Measurements from ENCODE around the gene MED13L. TPM values are rescaled to one million over a fixed set of nuclear protein-coding genes. Genes with fewer than 3 reads are reported as not detected.

MED13L gene
- total RNA-seq, 5 donors from 2014 or later (not counting 1 experiment from before 2014, with no cell fraction given), result 126 to 216 (median 133) TPM

- H3K4me1 ChIP-seq (ENCODE audit: control insufficient read depth in 1 of 2, extremely low read depth in 1 of 2, insufficient read depth in 2 of 2, low read length in 2 of 2), result peaks cover 0 to 39% of the 10 kb centered on the region in 2 experiments
- H3K9me3 ChIP-seq, result no peaks in the 10 kb centered on the region
- ChIA-PET CTCF (interaction anchor here in 1 of 2 donors (0.6 kb wide), 1 partner anchor 147 kb away, joined by 5 read pairs; no protein-coding TSS in a partner anchor), POLR2A (no interaction called here)
- H3K9me3 Mint-ChIP-seq, result no peaks in the 10 kb centered on the region
- peak overlapping the region in 1 of 3 donors; percentile 20 for H3K4me3 Mint-ChIP-seq
- no peaks in the 10 kb centered on the region for H3K27me3 Mint-ChIP-seq
- H3K36me3 Mint-ChIP-seq, result peaks cover 8% of the 10 kb centered on the region
- peaks cover 70 to 80% (median 73%) of the 10 kb centered on the region in 3 donors for H3K4me1 Mint-ChIP-seq
- H3K27me3 ChIP-seq (replicated peaks in 1 of 2; ENCODE audit: control insufficient read depth in 2 of 2, extremely low read depth in 1 of 2, insufficient read depth in 2 of 2, low read length in 1 of 2), result no peaks in the 10 kb centered on the region
- no peak overlapping the region for H3K27ac ChIP-seq (ENCODE audit: low read length)
- 100% methylated on average over 2 of the region's 2 CpGs for WGBS (ENCODE audit: insufficient coverage)
- no peak overlapping the region for H3K4me3 ChIP-seq (ENCODE audit: control insufficient read depth in 1 of 2, extremely low read depth in 1 of 2, low read length in 1 of 2)
- no peaks in the 10 kb centered on the region for H3K36me3 ChIP-seq (ENCODE audit: control insufficient read depth in 2 of 2, extremely low read depth in 1 of 2, insufficient read depth in 1 of 2, low read length in 1 of 2)
- H3K27ac Mint-ChIP-seq, result no peak overlapping the region
- DNase-seq (no peak), ATAC-seq (replicated peaks in 1 of 4) (no peak)
Measured at GRCh38 chr12:116209503-116209902, 68.0 kb downstream of the MED13L start.

- no peaks in the 10 kb centered on the region for H3K9me3 ChIP-seq
- peaks cover 0 to 34% of the 10 kb centered on the region in 2 experiments for H3K4me1 ChIP-seq (ENCODE audit: control insufficient read depth in 1 of 2, extremely low read depth in 1 of 2, insufficient read depth in 2 of 2, low read length in 2 of 2)
- no peaks in the 10 kb centered on the region for H3K27me3 Mint-ChIP-seq
- peaks cover 19% of the 10 kb centered on the region for H3K36me3 Mint-ChIP-seq
- H3K27me3 ChIP-seq (replicated peaks in 1 of 2; ENCODE audit: control insufficient read depth in 2 of 2, extremely low read depth in 1 of 2, insufficient read depth in 2 of 2, low read length in 1 of 2), result no peaks in the 10 kb centered on the region
- no CpG with 5 or more reads among the region's 3 CpGs for WGBS (ENCODE audit: insufficient coverage)
- ATAC-seq (replicated peaks in 1 of 4), result no peak
- no peaks in the 10 kb centered on the region for H3K9me3 Mint-ChIP-seq
- H3K27ac Mint-ChIP-seq, result no peak overlapping the region
- no peak for DNase-seq
- ChIA-PET CTCF (no interaction called here), POLR2A (no interaction called here)
- H3K36me3 ChIP-seq (ENCODE audit: control insufficient read depth in 2 of 2, extremely low read depth in 1 of 2, insufficient read depth in 1 of 2, low read length in 1 of 2), result no peaks in the 10 kb centered on the region
- H3K4me1 Mint-ChIP-seq, result peaks cover 64 to 84% (median 74%) of the 10 kb centered on the region in 3 donors
- no peak overlapping the region for H3K27ac ChIP-seq (ENCODE audit: low read length)
- H3K4me3 ChIP-seq (ENCODE audit: control insufficient read depth in 1 of 2, extremely low read depth in 1 of 2, low read length in 1 of 2), result no peak overlapping the region
- no peak overlapping the region for H3K4me3 Mint-ChIP-seq
Measured at GRCh38 chr12:116207274-116207673, 70.2 kb downstream of the MED13L start.

- CTCF ChIA-PET, result no interaction called here
- WGBS (ENCODE audit: insufficient coverage), result no CpG with 5 or more reads among the region's 3 CpGs
- Histone ChIP-seq H3K4me1 (ENCODE audit: control insufficient read depth in 1 of 2, extremely low read depth in 1 of 2, insufficient read depth in 2 of 2, low read length in 2 of 2) (peaks cover 0 to 34% of the 10 kb centered on the region in 2 experiments), H3K4me3 (ENCODE audit: control insufficient read depth in 1 of 2, extremely low read depth in 1 of 2, low read length in 1 of 2) (no peak overlapping the region), H3K9me3 (no peaks in the 10 kb centered on the region), H3K27me3 (replicated peaks in 1 of 2; ENCODE audit: control insufficient read depth in 2 of 2, extremely low read depth in 1 of 2, insufficient read depth in 2 of 2, low read length in 1 of 2) (no peaks in the 10 kb centered on the region), H3K27ac (ENCODE audit: low read length) (no peak overlapping the region), H3K36me3 (ENCODE audit: control insufficient read depth in 2 of 2, extremely low read depth in 1 of 2, insufficient read depth in 1 of 2, low read length in 1 of 2) (no peaks in the 10 kb centered on the region)
- Mint-ChIP-seq H3K36me3 (peaks cover 19% of the 10 kb centered on the region), H3K9me3 (no peaks in the 10 kb centered on the region), H3K4me1 (peaks cover 67 to 84% (median 77%) of the 10 kb centered on the region in 3 donors), H3K27me3 (no peaks in the 10 kb centered on the region), H3K4me3 (no peak overlapping the region), H3K27ac (no peak overlapping the region)
- ATAC-seq (replicated peaks in 1 of 4), result no peak
- no peak for DNase-seq
- POLR2A ChIA-PET, result no interaction called here
Measured at GRCh38 chr12:116206828-116207227, 70.7 kb downstream of the MED13L start.

- no CpG with 5 or more reads among the region's 3 CpGs for WGBS (ENCODE audit: insufficient coverage)
- no peak overlapping the region for H3K4me3 ChIP-seq (ENCODE audit: control insufficient read depth in 1 of 2, extremely low read depth in 1 of 2, low read length in 1 of 2)
- peaks cover 66 to 86% (median 77%) of the 10 kb centered on the region in 3 donors for H3K4me1 Mint-ChIP-seq
- no peak overlapping the region for H3K4me3 Mint-ChIP-seq
- ChIA-PET CTCF (no interaction called here), POLR2A (interaction anchor here in 1 of 2 donors (0.7 kb wide), 1 partner anchor 118 kb away, joined by 3 read pairs; no protein-coding TSS in a partner anchor)
- ATAC-seq (replicated peaks in 1 of 4) (no peak), DNase-seq (no peak)
- peaks cover 0 to 23% of the 10 kb centered on the region in 2 experiments for H3K4me1 ChIP-seq (ENCODE audit: control insufficient read depth in 1 of 2, extremely low read depth in 1 of 2, insufficient read depth in 2 of 2, low read length in 2 of 2)
- H3K27ac Mint-ChIP-seq, result no peak overlapping the region
- no peaks in the 10 kb centered on the region for H3K9me3 ChIP-seq
- no peak overlapping the region for H3K27ac ChIP-seq (ENCODE audit: low read length)
- H3K9me3 Mint-ChIP-seq, result no peaks in the 10 kb centered on the region
- no peaks in the 10 kb centered on the region for H3K27me3 Mint-ChIP-seq
- peaks cover 22% of the 10 kb centered on the region for H3K36me3 Mint-ChIP-seq
- H3K27me3 ChIP-seq (replicated peaks in 1 of 2; ENCODE audit: control insufficient read depth in 2 of 2, extremely low read depth in 1 of 2, insufficient read depth in 2 of 2, low read length in 1 of 2), result no peaks in the 10 kb centered on the region
- no peaks in the 10 kb centered on the region for H3K36me3 ChIP-seq (ENCODE audit: control insufficient read depth in 2 of 2, extremely low read depth in 1 of 2, insufficient read depth in 1 of 2, low read length in 1 of 2)
Measured at GRCh38 chr12:116204785-116205184, 72.7 kb downstream of the MED13L start.

GRCh38 chr12:116204169-116204568 lies 73.3 kb downstream of the MED13L start:
- ATAC-seq (replicated peaks in 1 of 4), result no peak
- H3K36me3 Mint-ChIP-seq, result peaks cover 22% of the 10 kb centered on the region
- peaks cover 64 to 86% (median 77%) of the 10 kb centered on the region in 3 donors for H3K4me1 Mint-ChIP-seq
- peaks cover 0 to 17% of the 10 kb centered on the region in 2 experiments for H3K4me1 ChIP-seq (ENCODE audit: control insufficient read depth in 1 of 2, extremely low read depth in 1 of 2, insufficient read depth in 2 of 2, low read length in 2 of 2)
- ChIA-PET POLR2A (no interaction called here), CTCF (no interaction called here)
- H3K27me3 Mint-ChIP-seq, result no peaks in the 10 kb centered on the region
- no peak overlapping the region for H3K4me3 Mint-ChIP-seq
- no peaks in the 10 kb centered on the region for H3K9me3 ChIP-seq
- H3K27ac ChIP-seq (ENCODE audit: low read length), result no peak overlapping the region
- H3K27me3 ChIP-seq (replicated peaks in 1 of 2; ENCODE audit: control insufficient read depth in 2 of 2, extremely low read depth in 1 of 2, insufficient read depth in 2 of 2, low read length in 1 of 2), result no peaks in the 10 kb centered on the region
- H3K27ac Mint-ChIP-seq, result no peak overlapping the region
- H3K9me3 Mint-ChIP-seq, result no peaks in the 10 kb centered on the region
- 90% methylated on average over 2 of the region's 4 CpGs for WGBS (ENCODE audit: insufficient coverage)
- no peaks in the 10 kb centered on the region for H3K36me3 ChIP-seq (ENCODE audit: control insufficient read depth in 2 of 2, extremely low read depth in 1 of 2, insufficient read depth in 1 of 2, low read length in 1 of 2)
- DNase-seq, result no peak
- H3K4me3 ChIP-seq (ENCODE audit: control insufficient read depth in 1 of 2, extremely low read depth in 1 of 2, low read length in 1 of 2), result no peak overlapping the region

- DNase-seq (no peak), ATAC-seq (replicated peaks in 1 of 4) (no peak)
- CTCF ChIA-PET, result no interaction called here
- peaks cover 0 to 25% of the 10 kb centered on the region in 2 experiments for H3K4me1 ChIP-seq (ENCODE audit: control insufficient read depth in 1 of 2, extremely low read depth in 1 of 2, insufficient read depth in 2 of 2, low read length in 2 of 2)
- H3K27me3 Mint-ChIP-seq, result no peaks in the 10 kb centered on the region
- H3K4me3 ChIP-seq (ENCODE audit: control insufficient read depth in 1 of 2, extremely low read depth in 1 of 2, low read length in 1 of 2), result no peak overlapping the region
- POLR2A ChIA-PET, result no interaction called here
- H3K9me3 ChIP-seq, result no peaks in the 10 kb centered on the region
- no peak overlapping the region for H3K27ac ChIP-seq (ENCODE audit: low read length)
- WGBS (ENCODE audit: insufficient coverage), result no CpG with 5 or more reads among the region's 4 CpGs
- no peaks in the 10 kb centered on the region for H3K36me3 ChIP-seq (ENCODE audit: control insufficient read depth in 2 of 2, extremely low read depth in 1 of 2, insufficient read depth in 1 of 2, low read length in 1 of 2)
- H3K27ac Mint-ChIP-seq, result no peak overlapping the region
- no peaks in the 10 kb centered on the region for H3K27me3 ChIP-seq (replicated peaks in 1 of 2; ENCODE audit: control insufficient read depth in 2 of 2, extremely low read depth in 1 of 2, insufficient read depth in 2 of 2, low read length in 1 of 2)
- H3K36me3 Mint-ChIP-seq, result peaks cover 22% of the 10 kb centered on the region
- no peaks in the 10 kb centered on the region for H3K9me3 Mint-ChIP-seq
- peaks cover 69 to 92% (median 81%) of the 10 kb centered on the region in 3 donors for H3K4me1 Mint-ChIP-seq
- no peak overlapping the region for H3K4me3 Mint-ChIP-seq
Measured at GRCh38 chr12:116202940-116203339, 74.6 kb downstream of the MED13L start.

GRCh38 chr12:116202433-116202832 lies 75.1 kb downstream of the MED13L start:
- Histone ChIP-seq H3K27ac (ENCODE audit: low read length) (no peak overlapping the region), H3K4me3 (ENCODE audit: control insufficient read depth in 1 of 2, extremely low read depth in 1 of 2, low read length in 1 of 2) (no peak overlapping the region), H3K9me3 (no peaks in the 10 kb centered on the region), H3K27me3 (replicated peaks in 1 of 2; ENCODE audit: control insufficient read depth in 2 of 2, extremely low read depth in 1 of 2, insufficient read depth in 2 of 2, low read length in 1 of 2) (no peaks in the 10 kb centered on the region), H3K4me1 (ENCODE audit: control insufficient read depth in 1 of 2, extremely low read depth in 1 of 2, insufficient read depth in 2 of 2, low read length in 2 of 2) (peaks cover 0 to 25% of the 10 kb centered on the region in 2 experiments), H3K36me3 (ENCODE audit: control insufficient read depth in 2 of 2, extremely low read depth in 1 of 2, insufficient read depth in 1 of 2, low read length in 1 of 2) (no peaks in the 10 kb centered on the region)
- Mint-ChIP-seq H3K9me3 (no peaks in the 10 kb centered on the region), H3K36me3 (peaks cover 22% of the 10 kb centered on the region), H3K4me1 (peaks cover 71 to 91% (median 82%) of the 10 kb centered on the region in 3 donors), H3K27me3 (no peaks in the 10 kb centered on the region), H3K27ac (no peak overlapping the region), H3K4me3 (no peak overlapping the region)
- WGBS (ENCODE audit: insufficient coverage), result 92% methylated on average over 2 of the region's 4 CpGs
- DNase-seq (no peak), ATAC-seq (replicated peaks in 1 of 4) (peak in 1 of 4 experiments; percentile 59)
- CTCF ChIA-PET, result interaction anchor here in 1 of 2 donors (0.8 kb wide), 1 partner anchor 239 kb away, joined by 3 read pairs; no protein-coding TSS in a partner anchor
- POLR2A ChIA-PET, result no interaction called here

All from T-cell (primary cell).